Fibroblast of upper back skin (primary cell): ENCODE data around the gene UBC.
A peak's percentile ranks its signal among the peaks of the same experiment; 100 is the strongest.
"Not testable (repeated sequence)": the region's sequence is repeated elsewhere in the genome, so short reads cannot be mapped to it uniquely, and the experiment has no call there.

Experiments used
- DNase-seq: peaks from one replicate; pipeline ENCODE4 v3.0.0-alpha.2; 2013

The UBC gene

GRCh38 chr12:124930586-124930985 is 16.1 kb upstream of the UBC start:
- no peak for DNase-seq

GRCh38 chr12:124929649-124930419 is 15.4 kb upstream of the UBC start:
- DNase-seq, result no peak

GRCh38 chr12:124928912-124929530 is 14.6 kb upstream of the UBC start:
- DNase-seq, result no peak

GRCh38 chr12:124928095-124928911 is 13.9 kb upstream of the UBC start:
- DNase-seq, result peak; percentile 78

- peak; percentile 87 for DNase-seq
Measured at GRCh38 chr12:124927201-124928094, 13.0 kb upstream of the UBC start.

GRCh38 chr12:124925782-124926181 is 11.3 kb upstream of the UBC start:
- DNase-seq, result not testable (repeated sequence)

- DNase-seq, result no peak
Measured at GRCh38 chr12:124925117-124925516, 10.7 kb upstream of the UBC start.

- peak; percentile 77 for DNase-seq
Measured at GRCh38 chr12:124923905-124924734, 9.7 kb upstream of the UBC start.

GRCh38 chr12:124921200-124922031 is 7.0 kb upstream of the UBC start:
- DNase-seq, result peak; percentile 74

- no peak for DNase-seq
Measured at GRCh38 chr12:124920353-124920935, 6.0 kb upstream of the UBC start.

- no peak for DNase-seq
Measured at GRCh38 chr12:124919521-124920352, 5.3 kb upstream of the UBC start.

- DNase-seq, result not testable (repeated sequence)
Measured at GRCh38 chr12:124918622-124918988, 4.2 kb upstream of the UBC start.

GRCh38 chr12:124917841-124918621 is 3.6 kb upstream of the UBC start:
- no peak for DNase-seq

- peak; percentile 100 for DNase-seq
Measured at GRCh38 chr12:124917135-124917840, 2.8 kb upstream of the UBC start.

GRCh38 chr12:124916374-124917134 is 2.1 kb upstream of the UBC start:
- peak; percentile 88 for DNase-seq

GRCh38 chr12:124915239-124916236 is 1.1 kb upstream of the UBC start:
- no peak for DNase-seq
